ENCODE measurements around the gene BCL3.

BCL3 gene

DNA sequence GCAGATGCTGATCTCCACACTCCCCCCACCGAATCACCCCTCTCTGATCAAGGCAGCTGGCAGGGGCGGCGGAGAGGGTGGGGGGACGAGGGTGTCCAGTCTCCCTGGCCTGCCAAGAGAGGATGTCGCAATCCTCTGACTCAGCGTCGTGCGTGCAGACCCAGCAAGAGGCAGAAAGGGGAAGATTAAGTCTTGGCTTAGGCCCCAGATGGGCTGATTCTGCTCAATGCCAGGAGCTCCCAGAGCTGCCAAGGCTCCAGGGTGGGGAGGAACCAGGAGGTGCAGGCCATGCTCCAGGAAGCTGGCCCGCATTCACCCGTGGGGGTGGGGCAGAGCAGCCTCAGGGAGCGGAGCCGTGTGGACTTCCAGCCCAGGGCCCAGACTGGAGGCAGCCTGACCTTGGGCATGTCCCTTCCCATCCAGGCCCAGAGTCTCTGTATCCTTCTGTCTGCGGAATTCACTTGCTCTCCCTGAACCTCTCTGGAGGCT, 6.6 kb upstream of the BCL3 start:
- TF ChIP-seq, protein P1, sequence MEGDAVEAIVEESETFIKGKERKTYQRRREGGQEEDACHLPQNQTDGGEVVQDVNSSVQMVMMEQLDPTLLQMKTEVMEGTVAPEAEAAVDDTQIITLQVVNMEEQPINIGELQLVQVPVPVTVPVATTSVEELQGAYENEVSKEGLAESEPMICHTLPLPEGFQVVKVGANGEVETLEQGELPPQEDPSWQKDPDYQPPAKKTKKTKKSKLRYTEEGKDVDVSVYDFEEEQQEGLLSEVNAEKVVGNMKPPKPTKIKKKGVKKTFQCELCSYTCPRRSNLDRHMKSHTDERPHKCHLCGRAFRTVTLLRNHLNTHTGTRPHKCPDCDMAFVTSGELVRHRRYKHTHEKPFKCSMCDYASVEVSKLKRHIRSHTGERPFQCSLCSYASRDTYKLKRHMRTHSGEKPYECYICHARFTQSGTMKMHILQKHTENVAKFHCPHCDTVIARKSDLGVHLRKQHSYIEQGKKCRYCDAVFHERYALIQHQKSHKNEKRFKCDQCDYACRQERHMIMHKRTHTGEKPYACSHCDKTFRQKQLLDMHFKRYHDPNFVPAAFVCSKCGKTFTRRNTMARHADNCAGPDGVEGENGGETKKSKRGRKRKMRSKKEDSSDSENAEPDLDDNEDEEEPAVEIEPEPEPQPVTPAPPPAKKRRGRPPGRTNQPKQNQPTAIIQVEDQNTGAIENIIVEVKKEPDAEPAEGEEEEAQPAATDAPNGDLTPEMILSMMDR (IDR thresholded peaks at IDR 0.05; ENCODE audit: control insufficient read depth, insufficient read depth, low read depth, low read length, missing control alignments) = no peak
- DNase-seq (ENCODE audit: low read depth) = peak; percentile 100

GRCh38 chr19:44742330-44743061, 6.0 kb upstream of the BCL3 start:
- no peak overlapping the region for H3K4me3 ChIP-seq (ENCODE audit: control insufficient read depth, low read depth, low read length)
- no peak for DNase-seq (ENCODE audit: low read depth)

More for the DNA sequence above, 6.6 kb upstream of the BCL3 start:
- H3K4me3 ChIP-seq (ENCODE audit: control insufficient read depth, low read depth, low read length) = no peak overlapping the region

GRCh38 chr19:44744871-44745332, 3.6 kb upstream of the BCL3 start:
- TF ChIP-seq, protein P1 (IDR thresholded peaks at IDR 0.05; ENCODE audit: control insufficient read depth, insufficient read depth, low read depth, low read length, missing control alignments) = no peak
- H3K4me3 ChIP-seq (ENCODE audit: control insufficient read depth, low read depth, low read length) = no peak overlapping the region
- DNase-seq (ENCODE audit: low read depth) = no peak

More at GRCh38 chr19:44742330-44743061, 6.0 kb upstream of the BCL3 start:
- TF ChIP-seq, protein P1 (IDR thresholded peaks at IDR 0.05; ENCODE audit: control insufficient read depth, insufficient read depth, low read depth, low read length, missing control alignments) = no peak

- peak; percentile 59 for DNase-seq (ENCODE audit: low read depth)
- TF ChIP-seq, protein P1 (IDR thresholded peaks at IDR 0.05; ENCODE audit: control insufficient read depth, insufficient read depth, low read depth, low read length, missing control alignments) = no peak
- H3K4me3 ChIP-seq (ENCODE audit: control insufficient read depth, low read depth, low read length) = no peak overlapping the region
Observed at GRCh38 chr19:44745341-44745831, 3.1 kb upstream of the BCL3 start.

DNA sequence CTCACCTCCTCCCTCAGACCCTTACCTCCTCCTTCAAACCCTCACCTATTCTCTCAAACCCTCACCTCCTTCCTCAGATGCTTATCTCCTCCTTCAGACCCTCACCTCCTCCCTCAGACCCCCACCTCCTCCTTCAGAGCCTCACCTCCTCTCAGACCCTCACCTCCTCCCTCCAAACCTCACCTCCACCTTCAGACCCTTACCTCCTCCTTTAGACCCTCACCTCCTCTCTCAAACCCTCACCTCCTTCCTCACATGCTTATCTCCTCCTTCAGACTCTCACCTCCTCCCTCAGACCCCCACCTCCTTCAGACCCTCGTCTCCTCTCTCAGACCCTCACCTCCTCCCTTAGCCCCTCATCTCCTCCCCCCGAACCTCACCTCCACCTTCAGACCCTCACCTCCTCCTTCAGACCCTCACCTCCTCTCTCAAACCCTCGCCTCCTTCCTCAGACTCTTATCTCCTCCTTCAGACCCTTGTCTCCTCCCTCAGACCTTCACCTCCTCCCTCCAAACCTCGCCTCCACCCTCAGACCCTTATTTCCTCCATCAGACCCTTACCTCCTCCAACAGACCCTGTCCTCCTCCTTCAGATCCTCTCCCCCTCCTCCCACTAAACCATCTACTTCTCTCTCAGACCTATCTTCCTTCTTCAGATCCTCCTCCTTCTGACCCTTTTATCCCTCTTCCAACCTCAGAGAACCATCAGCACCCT, 2.5 kb upstream of the BCL3 start:
- TF ChIP-seq, protein P1 (IDR thresholded peaks at IDR 0.05; ENCODE audit: control insufficient read depth, insufficient read depth, low read depth, low read length, missing control alignments) = no peak
- no peak for DNase-seq (ENCODE audit: low read depth)
- H3K4me3 ChIP-seq (ENCODE audit: control insufficient read depth, low read depth, low read length) = no peak overlapping the region

DNA sequence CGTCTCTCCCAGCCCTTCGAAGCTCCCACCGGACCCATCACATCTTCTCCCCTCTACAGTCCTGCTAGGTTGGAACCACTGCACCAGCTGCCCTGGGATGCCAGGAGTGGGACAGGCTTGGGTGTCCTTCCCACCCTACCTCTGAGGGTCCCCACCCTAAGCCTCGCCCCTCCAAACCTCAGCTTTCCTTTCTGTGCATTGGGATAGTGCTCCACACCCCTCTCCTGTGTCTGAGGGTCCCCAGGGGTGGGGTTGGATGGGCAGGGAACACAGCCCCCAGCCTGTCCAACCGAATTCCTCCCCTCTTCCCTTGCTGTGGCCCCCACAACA, 1.9 kb upstream of the BCL3 start:
- DNase-seq (ENCODE audit: low read depth) = no peak
- no peak overlapping the region for H3K4me3 ChIP-seq (ENCODE audit: control insufficient read depth, low read depth, low read length)
- TF ChIP-seq, protein P1 (IDR thresholded peaks at IDR 0.05; ENCODE audit: control insufficient read depth, insufficient read depth, low read depth, low read length, missing control alignments) = no peak
